ENCODE data around the gene TMEM217. TPM values are rescaled to one million over a fixed set of nuclear protein-coding genes. Genes with fewer than 3 reads are reported as not detected.

Gene TMEM217
- total and polyA plus RNA-seq, 2 of the 8 experiments (the other 6 are each of a cell fraction or from before 2014, with no cell fraction given), result 0.60 to 1.1 TPM

DNA sequence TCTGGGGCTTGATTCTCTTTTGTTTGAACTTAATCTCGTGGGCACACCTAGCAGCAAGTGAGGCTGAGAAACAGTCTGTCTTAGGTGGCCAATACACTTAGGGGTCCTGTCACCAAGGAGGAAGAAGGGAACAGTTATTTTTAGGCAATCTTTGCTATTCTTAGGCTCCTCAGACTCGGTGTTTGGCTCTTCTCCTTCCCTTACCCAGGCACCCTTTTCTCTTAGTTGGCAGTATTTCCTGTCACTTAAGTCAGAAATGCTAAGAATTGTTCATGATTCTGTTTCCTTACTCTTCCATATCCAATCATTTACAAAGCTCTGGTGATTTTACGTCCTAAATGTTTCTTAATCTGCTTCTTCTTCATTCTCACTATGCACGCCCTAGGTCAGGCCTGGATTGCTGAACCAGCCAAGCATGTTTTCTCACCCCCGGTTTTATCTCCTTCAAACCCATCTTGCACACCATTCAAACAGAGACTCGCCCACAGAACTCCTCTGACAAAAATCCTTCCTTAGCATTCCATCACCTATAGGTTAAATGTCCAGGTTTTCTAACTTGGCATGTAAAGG lies 45.2 kb upstream of the TMEM217 start (continued):
- TF ChIP-seq, protein P1, sequence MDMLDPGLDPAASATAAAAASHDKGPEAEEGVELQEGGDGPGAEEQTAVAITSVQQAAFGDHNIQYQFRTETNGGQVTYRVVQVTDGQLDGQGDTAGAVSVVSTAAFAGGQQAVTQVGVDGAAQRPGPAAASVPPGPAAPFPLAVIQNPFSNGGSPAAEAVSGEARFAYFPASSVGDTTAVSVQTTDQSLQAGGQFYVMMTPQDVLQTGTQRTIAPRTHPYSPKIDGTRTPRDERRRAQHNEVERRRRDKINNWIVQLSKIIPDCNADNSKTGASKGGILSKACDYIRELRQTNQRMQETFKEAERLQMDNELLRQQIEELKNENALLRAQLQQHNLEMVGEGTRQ (IDR thresholded peaks at IDR 0.05; ENCODE audit: low read length), result no peak
- TF ChIP-seq SP4 (IDR thresholded peaks at IDR 0.05; ENCODE audit: low read length), result no peak
- TF ChIP-seq GABPA (IDR thresholded peaks at IDR 0.05; ENCODE audit: borderline replicate concordance, insufficient read depth, low read length), result no peak
- TF ChIP-seq CEBPB (IDR thresholded peaks at IDR 0.05; ENCODE audit: low read depth, low read length), result no peak
- TF ChIP-seq TAF1 (IDR thresholded peaks at IDR 0.05; ENCODE audit: low read depth, low read length), result no peak
- no peak for TF ChIP-seq SP1 (IDR thresholded peaks at IDR 0.05; ENCODE audit: low read depth, low read length)
- TF ChIP-seq HDAC6 (IDR thresholded peaks at IDR 0.05; ENCODE audit: low read depth, low read length), result no peak
